GM04503 (cell line): ENCODE measurements around the gene PUS3.
"Not testable (repeated sequence)": the region's sequence is repeated elsewhere in the genome, so short reads cannot be mapped to it uniquely, and the experiment has no call there.

Experiments used
- DNase-seq: peaks from one replicate; pipeline ENCODE4 v3.0.0-alpha.2; 2012; ENCODE audit warnings: low read depth

Gene PUS3

DNA sequence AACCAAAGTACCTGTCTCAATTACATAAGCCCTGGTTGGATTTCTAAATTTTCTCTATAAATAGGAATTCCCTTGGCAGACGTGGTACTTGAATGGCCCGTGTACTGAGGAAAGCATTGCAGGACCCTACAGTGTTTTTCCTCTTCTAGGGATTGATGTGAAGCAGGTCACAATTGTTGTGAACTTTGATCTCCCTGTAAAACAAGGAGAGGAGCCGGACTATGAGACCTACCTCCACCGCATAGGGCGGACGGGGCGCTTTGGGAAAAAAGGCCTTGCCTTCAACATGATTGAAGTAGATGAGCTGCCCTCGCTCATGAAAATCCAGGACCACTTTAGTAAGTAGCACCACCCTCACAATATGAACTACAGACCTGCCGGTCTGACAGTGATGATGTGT, 18.0 kb upstream of the PUS3 start:
- no peak for DNase-seq

DNA sequence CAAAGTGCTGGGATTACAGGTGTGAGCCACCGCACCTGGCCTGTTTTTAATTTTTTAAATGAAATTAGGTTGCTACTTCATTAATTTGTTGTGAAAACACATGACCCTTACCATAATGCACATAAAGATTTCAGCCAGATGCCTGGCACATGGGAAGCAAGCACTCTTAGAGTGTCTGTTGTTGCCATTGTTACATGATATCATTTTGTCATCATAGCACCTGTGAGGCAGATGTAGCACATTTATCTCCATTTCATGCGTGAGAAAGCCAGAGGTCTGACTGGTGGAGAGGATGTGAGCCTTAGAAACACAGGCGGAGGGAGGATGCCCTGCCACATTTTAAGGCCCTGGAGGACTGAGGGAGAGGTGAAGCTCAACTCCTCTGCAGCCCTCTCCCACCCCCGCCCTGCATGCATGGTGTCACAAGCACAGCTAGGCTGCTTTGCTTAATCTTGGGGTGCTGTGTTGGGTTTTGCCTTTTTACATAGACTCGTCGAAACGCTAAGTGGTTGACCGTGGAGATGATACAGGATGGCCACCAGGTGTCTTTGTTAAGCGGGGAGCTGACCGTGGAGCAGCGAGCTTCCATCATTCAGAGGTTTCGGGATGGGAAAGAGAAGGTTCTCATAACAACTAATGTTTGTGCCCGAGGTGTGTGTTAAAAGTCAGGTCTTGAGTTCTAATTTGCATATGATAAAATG, 15.3 kb upstream of the PUS3 start:
- no peak for DNase-seq

DNA sequence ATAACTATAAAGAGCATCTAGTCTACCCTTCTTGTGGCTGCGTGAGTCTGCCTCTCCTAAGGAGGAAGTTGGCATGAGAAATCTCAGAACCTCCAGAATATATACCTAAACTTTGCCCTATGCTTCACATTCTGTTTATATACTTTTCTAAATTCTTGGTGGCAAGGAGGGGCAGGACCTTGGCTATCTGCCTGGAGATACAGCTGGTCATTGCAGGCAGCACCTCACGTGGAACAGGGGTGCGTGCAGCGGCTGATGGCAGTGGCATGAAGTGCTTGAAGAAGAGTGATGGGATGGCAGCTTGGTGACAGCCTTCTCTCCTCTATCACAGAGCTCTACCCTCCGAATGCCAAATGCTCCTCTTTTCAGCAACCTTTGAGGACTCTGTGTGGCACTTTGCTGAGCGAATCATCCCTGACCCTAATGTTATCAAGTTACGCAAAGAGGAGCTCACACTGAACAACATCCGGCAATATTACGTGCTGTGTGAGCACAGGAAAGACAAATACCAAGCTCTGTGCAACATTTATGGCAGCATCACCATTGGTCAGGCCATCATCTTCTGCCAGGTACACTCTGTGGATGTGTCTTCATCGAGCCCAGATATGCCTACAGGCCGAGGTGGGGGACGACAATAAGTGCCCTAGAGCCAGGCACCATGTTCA, 13.8 kb upstream of the PUS3 start:
- DNase-seq, result no peak

DNA sequence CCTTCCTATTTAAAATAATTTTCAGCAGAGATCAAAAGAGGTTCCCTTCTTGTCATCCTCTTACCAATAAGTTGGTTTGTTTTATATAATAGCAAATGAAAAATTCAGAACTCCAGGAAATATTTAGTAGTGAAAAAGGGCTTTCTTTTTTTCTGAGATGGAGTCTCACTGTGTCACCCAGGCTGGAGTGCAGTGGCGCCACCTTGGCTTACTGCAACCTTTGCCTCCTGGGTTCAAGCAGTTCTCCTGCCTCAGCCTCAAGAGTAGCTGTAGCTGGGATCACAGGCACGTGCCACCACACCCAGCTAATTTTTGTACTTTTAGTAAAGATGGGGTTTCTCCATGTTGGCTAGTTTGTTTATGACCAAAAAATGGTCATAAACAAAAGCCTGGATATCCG, 11.6 kb upstream of the PUS3 start:
- not testable (repeated sequence) for DNase-seq

DNA sequence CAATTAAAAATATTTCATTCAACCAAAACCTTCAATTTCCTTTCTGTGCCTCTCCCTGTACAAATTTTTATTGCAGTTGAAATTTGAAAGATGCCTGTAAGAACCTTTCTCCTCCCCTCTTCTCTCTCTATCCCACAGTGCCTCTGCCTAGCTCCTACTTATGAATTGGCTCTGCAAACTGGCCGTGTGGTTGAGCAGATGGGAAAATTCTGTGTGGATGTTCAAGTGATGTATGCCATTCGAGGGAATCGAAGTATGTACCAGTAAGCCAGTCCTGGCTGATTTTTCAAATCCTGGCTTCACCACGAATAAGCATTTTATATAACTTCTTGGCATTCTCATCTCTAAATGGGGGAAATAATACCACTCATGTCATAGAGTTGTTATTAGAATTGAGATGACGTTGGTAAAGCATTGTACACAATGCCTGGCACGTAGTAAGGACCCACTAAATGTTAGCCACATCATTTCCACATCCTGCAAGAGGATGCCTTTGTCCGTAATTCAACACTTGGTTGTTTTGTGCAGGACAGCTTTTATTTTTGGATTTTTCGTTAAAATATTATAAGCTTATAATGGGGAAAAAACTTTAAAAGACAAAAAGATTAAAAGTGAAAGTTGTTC, 7.3 kb upstream of the PUS3 start:
- DNase-seq, result no peak

DNA sequence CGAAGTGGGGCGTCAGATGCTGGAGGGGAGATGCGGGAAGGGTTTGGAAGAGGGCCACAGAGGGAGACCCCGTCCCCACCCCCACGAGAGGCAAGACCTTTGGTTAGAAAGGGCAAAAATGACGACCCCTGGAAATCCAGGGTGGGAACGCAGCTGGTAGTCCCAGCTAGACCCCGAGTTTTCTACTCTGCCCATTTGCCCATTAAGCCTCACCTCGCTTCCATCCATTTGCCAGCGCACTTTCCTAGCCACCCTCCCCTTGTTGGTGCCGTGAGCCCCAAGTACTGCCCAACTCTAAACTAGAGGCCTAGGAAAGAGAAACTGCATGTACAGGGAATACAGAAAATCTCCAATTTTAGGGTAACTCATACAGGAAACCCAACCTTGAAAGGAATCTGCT, 1.7 kb upstream of the PUS3 start:
- DNase-seq, result no peak

DNA sequence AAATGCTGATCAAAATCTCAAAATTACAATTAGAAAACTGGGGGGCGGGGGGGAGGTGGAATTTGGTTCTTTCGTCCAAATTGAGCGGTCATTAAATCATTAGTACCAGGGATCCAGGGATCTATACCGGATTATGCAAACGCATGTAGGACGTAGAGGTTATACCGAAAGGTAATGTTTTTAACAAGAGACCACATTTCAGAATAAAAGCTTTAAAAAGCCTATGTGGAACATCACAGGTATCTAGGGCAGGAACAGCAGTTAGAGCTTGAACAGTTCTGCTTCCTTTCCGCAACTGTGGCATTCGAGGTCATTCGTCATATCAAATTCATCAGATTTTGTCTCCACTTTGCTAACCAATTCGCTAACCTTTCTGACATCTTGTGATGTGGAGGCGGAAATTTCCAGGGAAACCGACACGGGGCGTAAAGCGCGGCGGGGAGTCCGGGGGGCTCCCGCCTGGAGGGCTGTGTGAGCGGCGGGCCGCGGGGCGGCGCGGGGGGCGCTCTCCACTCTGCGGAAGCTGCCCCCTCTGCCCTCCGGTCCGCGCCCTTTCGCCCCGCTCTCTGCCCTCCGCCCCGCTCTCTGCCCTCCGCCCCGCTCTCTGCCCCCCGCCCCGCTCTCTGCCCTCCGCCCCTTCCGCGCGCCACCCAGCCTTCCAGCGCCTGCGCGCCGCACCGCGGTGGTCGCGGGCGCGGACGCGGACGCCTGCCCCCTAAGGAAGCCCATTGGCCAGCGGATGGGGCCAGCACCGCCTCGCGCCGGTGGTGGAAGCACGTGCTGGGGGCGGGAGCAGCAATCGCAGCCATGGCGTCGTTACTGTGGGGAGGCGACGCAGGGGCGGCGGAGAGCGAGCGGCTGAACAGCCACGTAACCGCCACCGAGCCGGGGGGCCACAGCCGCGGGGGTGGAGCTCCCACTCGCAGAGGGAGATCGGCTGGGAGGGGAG, 979 bp upstream of the PUS3 start, which contains the start of gene DDX25:
TSS of gene DDX25 (plus strand) at position 798 of the 949 bp plus-strand sequence. CDS start at position 808, 10 bp downstream.
- DNase-seq, result no peak

DNA sequence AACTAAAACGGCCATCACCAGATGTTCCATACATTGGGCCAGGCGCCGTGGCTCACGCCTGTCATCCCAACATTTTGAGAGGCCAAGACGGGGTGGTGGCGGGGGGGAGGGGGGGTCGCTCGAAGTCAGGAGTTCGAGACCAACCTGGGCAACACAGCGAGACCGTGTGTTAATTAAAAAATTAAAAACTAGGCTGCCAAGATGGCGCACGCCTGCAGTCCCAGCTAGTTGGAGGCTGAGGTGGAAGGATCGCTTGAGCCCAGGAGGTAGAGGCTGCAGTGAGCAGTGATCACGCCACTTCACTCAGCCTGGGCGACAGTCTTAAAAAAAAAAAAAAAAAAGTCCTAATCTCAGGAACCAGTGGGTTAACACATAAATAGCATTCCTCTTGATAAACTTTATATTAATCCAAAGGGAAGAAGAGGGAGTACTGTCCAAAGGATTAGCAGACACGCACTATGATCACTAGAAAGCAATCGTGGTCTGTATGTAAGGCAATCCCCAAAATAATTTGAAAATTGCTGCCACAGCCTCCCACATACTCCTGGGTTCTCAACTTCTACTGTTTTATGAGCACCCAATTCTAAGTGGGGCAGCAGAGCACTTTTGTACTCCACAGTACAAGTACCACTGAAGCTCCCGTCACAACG, 604 bp downstream of the PUS3 start:
- no peak for DNase-seq

DNA sequence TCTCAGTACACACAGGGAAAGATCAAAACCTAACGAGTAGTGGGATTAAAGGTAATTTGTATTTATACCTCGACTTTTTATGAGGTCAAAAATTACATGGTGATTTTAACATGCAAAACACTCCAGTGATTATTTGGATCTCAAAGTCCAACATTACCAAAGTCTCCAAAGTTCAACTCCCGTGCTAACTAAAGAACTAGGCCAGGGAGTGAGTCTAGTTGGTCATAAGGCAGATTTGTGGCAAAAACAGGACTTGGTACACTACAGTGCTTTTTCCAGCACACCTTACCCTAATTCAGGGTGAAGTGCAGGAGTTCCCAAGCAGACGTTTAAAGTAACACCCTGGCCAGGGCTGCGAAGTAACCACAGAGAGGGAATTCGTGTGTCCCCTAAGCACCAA, 1.1 kb downstream of the PUS3 start:
- no peak for DNase-seq

DNA sequence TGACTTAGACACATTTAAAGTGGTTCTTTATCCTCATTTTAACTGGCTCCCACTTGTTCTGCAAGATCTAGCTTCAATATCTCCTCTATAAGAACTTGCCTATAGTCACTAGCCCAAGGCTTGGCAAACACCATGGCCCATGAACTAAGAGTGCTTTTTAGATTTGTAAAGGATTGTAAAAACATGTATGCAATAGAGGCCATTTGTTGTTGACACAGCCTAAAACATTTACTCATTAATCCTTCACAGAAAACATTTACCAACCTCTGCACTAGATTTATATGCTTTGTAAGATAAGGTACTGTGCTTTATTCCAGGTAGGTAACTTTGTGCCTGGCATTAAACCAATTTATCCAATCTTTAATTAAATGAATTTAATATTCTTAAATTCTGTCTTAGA, 10.0 kb downstream of the PUS3 start:
- no peak for DNase-seq

DNA sequence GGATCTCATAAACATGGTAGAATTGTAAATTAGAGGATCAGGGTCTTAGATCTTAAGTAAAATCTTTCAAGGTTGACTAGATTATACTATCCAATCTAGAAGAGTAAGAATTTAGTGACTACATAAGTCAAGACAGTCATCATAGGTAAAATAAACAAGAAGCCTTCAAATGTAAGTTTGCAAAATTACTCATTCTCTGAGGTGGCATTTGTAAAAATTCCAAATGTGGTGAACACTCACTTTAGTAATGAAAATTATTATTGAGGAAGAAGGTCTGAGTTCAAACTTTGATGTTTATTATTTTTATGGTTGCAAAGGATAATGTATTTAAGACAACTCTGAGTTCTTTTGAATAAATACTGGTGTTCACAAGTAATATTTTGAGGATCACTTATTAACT, 10.9 kb downstream of the PUS3 start:
- no peak for DNase-seq

DNA sequence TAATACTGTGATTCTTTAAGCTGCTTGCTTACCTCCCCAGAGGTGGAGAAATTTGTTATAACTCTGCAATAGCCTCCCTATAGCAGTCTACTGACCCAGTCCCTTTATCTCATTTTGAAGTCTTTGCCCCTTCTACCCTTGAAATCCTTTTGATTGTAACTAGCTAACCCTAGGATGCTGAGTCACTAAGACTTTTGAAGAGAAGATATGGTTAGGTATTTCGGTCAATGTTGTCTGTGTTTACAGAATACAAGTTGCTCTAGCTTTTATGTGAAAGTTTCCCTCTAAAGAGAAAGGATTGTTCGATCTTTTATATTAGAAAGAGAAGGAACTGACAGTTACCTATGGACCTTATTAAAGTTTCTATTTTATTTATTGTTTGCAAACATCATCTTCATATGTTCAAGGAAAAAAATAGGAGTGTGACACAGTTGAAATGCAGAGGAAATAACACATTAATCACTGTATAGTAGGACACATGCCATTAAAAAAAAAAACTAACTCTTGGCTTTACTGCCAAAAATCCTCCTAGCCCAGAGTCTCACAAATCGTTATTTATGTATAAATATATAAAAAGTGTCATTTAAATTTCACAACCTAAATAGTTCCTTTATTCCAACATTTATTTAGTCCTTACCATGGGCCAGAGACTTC, 12.4 kb downstream of the PUS3 start:
- no peak for DNase-seq

DNA sequence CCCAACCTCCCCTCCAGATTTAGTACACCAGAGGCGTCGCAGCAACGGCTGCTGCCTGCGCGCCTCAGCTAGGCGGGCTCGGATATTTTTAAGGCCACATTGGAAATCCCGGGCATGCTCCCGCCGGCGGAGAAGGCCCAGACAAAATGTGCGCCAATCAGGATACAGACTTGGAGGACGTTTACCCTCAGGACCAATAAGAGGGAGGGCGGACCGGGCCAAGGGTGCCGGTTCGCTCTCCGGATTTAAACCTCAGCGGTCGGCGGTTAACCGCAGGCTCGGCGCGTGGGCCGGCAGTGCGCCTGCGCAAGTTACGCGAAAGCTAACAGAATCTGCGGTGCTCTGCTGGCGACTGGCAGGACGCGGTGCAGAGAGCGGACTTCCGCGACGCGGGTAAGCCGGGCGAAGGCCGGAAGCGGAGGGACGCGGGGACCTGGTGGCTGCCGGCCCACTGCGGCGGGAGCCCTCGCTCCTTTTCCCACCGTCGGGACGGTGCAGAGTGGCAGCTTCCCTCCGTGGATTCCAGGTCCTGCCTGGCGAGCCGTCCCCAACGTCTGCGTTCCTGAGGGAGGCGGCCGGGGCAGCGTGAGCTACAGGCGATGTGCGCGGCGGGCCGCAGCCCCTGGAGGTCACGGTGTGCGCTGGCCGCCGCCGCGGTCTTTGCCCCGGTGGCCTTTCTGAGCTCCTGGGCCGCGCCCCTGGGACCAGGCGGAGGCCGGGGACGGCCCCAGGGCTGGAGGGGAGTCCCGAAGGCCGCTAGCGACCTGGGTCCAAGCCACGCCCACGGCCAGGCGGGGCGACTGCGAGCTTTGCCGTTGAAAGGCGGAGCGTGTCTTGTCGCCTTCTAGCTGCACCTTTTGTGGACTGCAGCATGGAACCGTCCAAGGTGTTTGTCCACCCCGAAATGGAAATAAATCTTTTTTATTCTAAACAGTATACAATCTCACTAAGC, 15.4 kb downstream of the PUS3 start, which contains the start of gene HYLS1:
TSS of gene HYLS1 (plus strand) at position 296 of the 952 bp plus-strand sequence. CDS start 11,701 bp downstream, outside the sequence.
- peak; percentile 92 for DNase-seq

DNA sequence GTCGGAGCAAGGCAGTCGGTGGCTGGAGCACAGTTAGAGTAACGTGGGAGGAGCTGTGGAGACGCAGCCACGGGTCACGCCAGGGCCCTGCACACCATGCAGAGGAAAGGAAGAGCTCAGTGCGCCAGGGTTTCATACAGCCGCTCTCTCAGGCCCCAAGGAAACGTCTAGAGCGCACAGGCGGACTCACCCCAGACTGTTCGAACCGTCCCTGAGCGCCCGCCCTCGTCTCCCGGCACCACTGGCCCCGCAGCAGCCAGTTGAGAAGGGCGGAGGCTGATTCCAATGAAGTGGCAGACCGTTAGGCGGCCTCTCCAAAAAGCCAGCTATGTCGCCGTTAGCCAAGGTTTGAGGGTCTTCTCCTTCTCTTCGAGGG, 16.0 kb downstream of the PUS3 start:
- no peak for DNase-seq

DNA sequence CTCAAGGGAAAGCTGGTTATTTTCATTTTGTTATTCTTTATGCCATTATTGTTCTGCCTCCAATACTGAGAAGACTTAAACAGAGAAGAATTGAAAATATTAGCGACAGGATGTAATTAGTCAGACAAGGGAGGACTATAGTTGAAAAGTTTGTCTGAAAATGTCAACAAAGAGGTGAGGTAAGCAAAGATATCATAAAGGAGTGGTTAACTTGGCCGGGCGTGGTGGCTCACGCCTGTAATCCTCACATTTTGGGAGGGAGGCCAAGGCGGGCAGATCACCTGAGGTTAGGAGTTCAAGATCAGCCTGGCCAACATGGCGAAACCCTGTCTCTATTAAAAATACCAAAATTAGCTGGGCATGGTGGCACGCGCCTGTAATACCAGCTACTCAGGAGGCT, 19.6 kb downstream of the PUS3 start:
- no peak for DNase-seq

DNA sequence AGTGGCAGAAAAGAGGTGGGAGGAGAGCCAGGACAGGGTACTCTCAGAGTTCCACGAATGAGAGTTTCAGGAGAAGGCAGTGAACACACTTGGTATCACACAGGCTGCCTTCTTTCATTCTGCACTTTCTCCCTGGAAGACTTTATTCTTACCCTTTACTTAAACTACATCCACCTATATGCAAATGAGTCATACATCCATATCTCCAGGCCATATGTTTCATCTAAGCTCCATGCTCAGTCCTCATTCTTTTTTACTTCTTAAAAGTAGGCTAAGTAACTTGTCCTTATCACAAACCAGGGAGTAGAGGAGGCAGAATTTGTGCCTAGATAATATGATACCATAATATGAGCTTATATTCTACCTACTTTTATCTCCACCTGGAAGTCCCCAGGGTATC, 21.7 kb downstream of the PUS3 start:
- no peak for DNase-seq

DNA sequence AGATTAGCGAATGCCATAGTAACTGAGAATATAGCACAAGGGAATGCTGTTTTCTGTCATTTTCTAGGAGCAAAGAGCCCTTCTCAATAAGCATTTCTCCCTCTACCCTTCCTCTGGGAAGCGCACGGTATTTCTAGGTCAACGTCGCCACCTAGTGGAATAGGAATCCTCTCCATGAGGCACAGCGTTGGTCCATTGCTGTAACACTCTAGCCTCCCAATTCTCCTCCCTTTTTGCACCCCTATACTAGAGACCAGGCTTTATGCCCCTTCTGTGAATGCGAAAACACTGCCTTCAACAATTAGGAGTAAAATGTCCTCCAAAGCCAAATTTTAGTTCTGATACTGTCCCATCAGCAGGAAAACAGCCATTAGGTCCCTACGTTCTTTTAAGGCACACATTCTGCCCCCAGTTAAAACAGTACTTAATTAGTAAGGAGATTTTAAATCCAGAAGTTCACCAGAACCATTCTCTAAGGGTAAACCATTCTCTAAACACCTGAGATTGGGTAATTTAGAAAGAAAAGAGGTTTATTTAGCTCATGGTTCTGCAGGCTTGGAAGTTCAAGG, 28.4 kb downstream of the PUS3 start:
- DNase-seq, result peak; percentile 19

DNA sequence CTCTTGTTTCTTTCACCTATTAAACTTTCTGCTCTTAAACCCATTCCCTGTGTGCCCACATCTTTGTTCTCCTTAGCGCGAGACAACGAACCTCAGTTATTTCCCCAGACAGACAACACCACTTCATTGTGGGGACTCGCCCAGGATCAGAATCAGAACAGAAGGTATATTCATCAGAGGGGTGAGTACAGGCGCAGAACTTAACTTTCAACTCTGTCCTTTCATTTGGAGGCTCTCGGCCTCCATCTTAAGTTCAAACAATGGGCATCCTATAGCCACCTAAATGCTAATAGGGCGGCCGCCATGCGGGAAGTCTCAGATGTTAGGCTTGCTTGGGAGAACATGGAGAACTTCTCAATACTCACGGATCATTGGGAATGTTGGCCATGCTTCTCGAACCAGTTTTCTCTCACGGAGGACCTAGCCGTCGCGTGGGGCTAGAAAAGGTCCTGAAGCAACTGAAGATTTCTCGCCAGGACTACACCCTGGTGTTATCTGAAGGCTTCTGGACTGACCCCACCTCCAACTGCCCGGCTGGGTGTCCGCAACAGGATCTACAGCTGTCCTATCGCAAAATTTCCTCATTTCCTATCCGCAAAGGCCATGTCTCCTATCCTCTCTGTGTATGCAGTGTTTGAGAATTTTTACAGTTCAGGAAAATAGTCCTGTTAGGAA, 29.0 kb downstream of the PUS3 start:
- no peak for DNase-seq

DNA sequence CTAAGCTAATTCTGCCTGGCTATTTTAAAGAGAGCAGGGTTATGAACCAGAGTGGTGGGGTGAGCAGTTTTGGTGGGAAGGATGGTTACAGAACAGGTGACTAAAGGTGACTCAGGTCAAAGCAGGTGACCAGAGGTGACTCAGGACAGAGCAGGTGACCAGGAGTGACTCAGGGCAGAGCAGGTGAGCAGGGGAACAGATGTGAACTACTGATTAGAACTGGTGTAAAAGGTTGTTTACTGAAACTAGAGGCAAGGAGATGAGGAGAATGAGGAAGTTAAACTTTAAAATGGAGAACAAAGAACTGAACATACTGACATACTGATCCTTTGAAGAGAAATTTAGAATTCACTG, 30.9 kb downstream of the PUS3 start:
- no peak for DNase-seq
